ENCODE results near the gene SLC2A4. TPM values are rescaled to one million over a fixed set of nuclear protein-coding genes. Genes with fewer than 3 reads are reported as not detected.

SLC2A4 gene
- total and polyA plus RNA-seq, 2 of the 4 experiments (the other 2 are of a cell fraction) = 0.07 TPM; not detected in 1

DNA sequence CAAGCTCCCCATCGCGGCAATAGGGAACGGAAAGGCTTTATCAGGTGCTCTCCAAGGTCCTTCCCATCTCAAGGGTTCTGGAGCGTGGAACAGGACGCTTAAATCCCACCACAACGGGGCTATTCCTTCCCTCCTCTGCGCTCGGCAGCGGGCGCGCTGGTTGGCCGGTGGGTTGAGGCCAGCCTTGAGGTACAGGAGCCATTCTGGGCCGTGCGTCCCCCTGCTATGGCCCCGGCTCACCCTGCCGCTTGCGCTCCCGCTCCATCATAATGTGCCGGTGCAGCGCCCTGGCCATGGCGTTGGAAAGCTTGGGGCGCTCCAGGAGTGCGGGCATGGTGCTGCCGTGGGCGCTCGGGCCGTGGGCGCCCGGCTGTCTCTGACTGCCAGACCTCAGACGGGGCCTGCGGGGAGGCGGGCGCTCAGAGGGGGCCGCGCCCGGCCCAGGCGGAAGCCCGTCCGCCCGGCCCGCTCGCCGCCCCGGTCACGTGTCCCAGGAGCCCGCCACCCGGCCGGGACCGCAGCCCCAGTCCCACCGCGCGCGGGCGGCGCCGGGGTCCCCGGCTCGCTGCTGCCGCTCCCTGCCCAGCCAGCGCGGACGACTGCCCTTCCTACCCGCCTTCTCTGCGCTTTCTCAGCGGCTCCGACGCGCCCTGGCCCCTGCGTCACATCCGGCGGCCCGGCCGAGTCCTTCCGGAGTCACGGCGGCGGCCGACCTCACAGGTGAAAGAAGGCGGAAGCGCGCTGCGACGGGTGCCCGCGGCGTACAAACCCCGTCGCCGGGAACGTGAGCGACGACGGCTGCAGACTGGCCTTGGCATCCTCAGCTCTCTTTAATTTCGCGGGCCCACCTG lies 33.4 kb downstream of the SLC2A4 start, which contains the start of gene GPS2:
Gene GPS2, minus strand, starts transcription at position 642 of the 851 bp plus-strand sequence. Its CDS starts 308 bp downstream, at position 334.
- Histone ChIP-seq H2BK20ac (ENCODE audit: low read depth, low read length) (no peak within 1 kb of the TSS), H4K91ac (ENCODE audit: insufficient read depth, low read depth, low read length) (peak within 1 kb of the TSS; percentile 55; the same call in 1 of the 2 replicates), H4K5ac (ENCODE audit: low read depth, low read length) (peak within 1 kb of the TSS; percentile 97), H2AK9ac (replicated peaks; ENCODE audit: low read depth, low read length, poor library complexity) (peak within 1 kb of the TSS; percentile 89), H3K36me3 (ENCODE audit: control insufficient read depth, insufficient read depth, low read length) (peaks cover 56% of the 10 kb centered on the region), H3K23ac (ENCODE audit: low read depth, low read length) (peak within 1 kb of the TSS; percentile 68), H3K56ac (ENCODE audit: extremely low read depth, insufficient read depth, low read length) (peak within 1 kb of the TSS; percentile 40), H2BK120ac (ENCODE audit: low read depth, low read length) (no peak within 1 kb of the TSS), H3K4ac (ENCODE audit: low read depth, low read length) (peak within 1 kb of the TSS; percentile 57), H3K9me1 (ENCODE audit: insufficient read depth, low read length) (peaks cover 11% of the 10 kb centered on the region; the same call in 1 of the 2 replicates), H3K27ac (ENCODE audit: insufficient read depth, low read length) (peak within 1 kb of the TSS; percentile 84), H2BK5ac (ENCODE audit: low read depth, low read length, poor library complexity, severe bottlenecking) (peak within 1 kb of the TSS; percentile 64), H4K20me1 (ENCODE audit: insufficient read depth, low read length) (peaks cover 47% of the 10 kb centered on the region), H3K4me3 (ENCODE audit: insufficient read depth, low read depth, low read length) (peak within 1 kb of the TSS; percentile 78), H2AFZ (replicated peaks; ENCODE audit: low read length, poor library complexity) (peak within 1 kb of the TSS; percentile 90), H3K14ac (replicated peaks; ENCODE audit: low read depth, low read length) (peak within 1 kb of the TSS; percentile 41; the same call in 1 of the 2 replicates), H3K9me3 (ENCODE audit: control insufficient read depth, insufficient read depth, low read length) (no peaks in the 10 kb centered on the region), H3K18ac (ENCODE audit: low read depth, low read length) (no peak within 1 kb of the TSS), H2AK5ac (ENCODE audit: low read depth, low read length) (peak within 1 kb of the TSS; percentile 48), H2BK15ac (ENCODE audit: low read depth, low read length) (no peak within 1 kb of the TSS), H3K9ac (ENCODE audit: low read depth, low read length) (peak within 1 kb of the TSS; percentile 91), H4K8ac (ENCODE audit: low read depth in 2 of 2, low read length in 2 of 2) (peak within 1 kb of the TSS; percentile 98 to 99), H3K4me1 (ENCODE audit: control insufficient read depth, insufficient read depth, low read length) (peaks cover 7% of the 10 kb centered on the region), H3K79me1 (ENCODE audit: low read depth in 1 of 2, low read length in 2 of 2) (peaks cover 25 to 49% of the 10 kb centered on the region in 2 experiments), H3K27me3 (ENCODE audit: control insufficient read depth, insufficient read depth, low read length) (no peaks in the 10 kb centered on the region), H3K4me2 (ENCODE audit: low read depth, low read length) (peak within 1 kb of the TSS; percentile 97)
- dilution Hi-C loops (cut with HindIII; ENCODE audit: low sequenced_read_pairs, unreplicated experiment) = no loop called here
- ATAC-seq (ENCODE audit: low read depth) (peak; percentile 85), DNase-seq (peak; percentile 71)
- TF ChIP-seq, protein P1, sequence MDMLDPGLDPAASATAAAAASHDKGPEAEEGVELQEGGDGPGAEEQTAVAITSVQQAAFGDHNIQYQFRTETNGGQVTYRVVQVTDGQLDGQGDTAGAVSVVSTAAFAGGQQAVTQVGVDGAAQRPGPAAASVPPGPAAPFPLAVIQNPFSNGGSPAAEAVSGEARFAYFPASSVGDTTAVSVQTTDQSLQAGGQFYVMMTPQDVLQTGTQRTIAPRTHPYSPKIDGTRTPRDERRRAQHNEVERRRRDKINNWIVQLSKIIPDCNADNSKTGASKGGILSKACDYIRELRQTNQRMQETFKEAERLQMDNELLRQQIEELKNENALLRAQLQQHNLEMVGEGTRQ (IDR thresholded peaks at IDR 0.05; ENCODE audit: low read depth, low read length) = peak; percentile 74
- no peak for TF ChIP-seq CHD1 (IDR thresholded peaks at IDR 0.05; ENCODE audit: low read depth, low read length)
- no peak for TF ChIP-seq CEBPB (IDR thresholded peaks at IDR 0.05; ENCODE audit: low read depth, low read length)
- TF ChIP-seq NFE2L2 (IDR thresholded peaks at IDR 0.05; ENCODE audit: low read depth, low read length) = no peak
- TF ChIP-seq SMC3 (IDR thresholded peaks at IDR 0.05; ENCODE audit: low read depth, low read length) = no peak
- peak; percentile 61; the same call in 1 of the 2 replicates for TF ChIP-seq MAZ (IDR thresholded peaks at IDR 0.05; ENCODE audit: borderline replicate concordance, low read depth, low read length)
- TF ChIP-seq MAFK (IDR thresholded peaks at IDR 0.05; ENCODE audit: low read depth, low read length) = no peak
- TF ChIP-seq, protein P2, sequence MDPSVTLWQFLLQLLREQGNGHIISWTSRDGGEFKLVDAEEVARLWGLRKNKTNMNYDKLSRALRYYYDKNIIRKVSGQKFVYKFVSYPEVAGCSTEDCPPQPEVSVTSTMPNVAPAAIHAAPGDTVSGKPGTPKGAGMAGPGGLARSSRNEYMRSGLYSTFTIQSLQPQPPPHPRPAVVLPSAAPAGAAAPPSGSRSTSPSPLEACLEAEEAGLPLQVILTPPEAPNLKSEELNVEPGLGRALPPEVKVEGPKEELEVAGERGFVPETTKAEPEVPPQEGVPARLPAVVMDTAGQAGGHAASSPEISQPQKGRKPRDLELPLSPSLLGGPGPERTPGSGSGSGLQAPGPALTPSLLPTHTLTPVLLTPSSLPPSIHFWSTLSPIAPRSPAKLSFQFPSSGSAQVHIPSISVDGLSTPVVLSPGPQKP (IDR thresholded peaks at IDR 0.05; ENCODE audit: borderline replicate concordance, low read depth, low read length) = no peak
- TF ChIP-seq MXI1 (IDR thresholded peaks at IDR 0.05; ENCODE audit: borderline replicate concordance, low read depth, low read length) = peak; percentile 93
- TF ChIP-seq POLR2A (IDR thresholded peaks at IDR 0.05; ENCODE audit: low read depth, low read length) = peak; percentile 89
- intact Hi-C loops (cut with micrococcal nuclease) = no loop called here
- in situ Hi-C loops (cut with MboI; ENCODE audit: low sequenced_read_pairs) = no loop called here
- WGBS, 2 experiments (ENCODE audit: extremely low coverage in 2 of 2, insufficient read length in 1 of 2) = 1% methylated on average over 42 of the region's 95 CpGs; no CpG with 5 or more reads in 1 of the 2 experiments
- CTCF ChIA-PET = no interaction called here
- no TSS peak for BruUV-seq (replicated peaks)
- POLR2A ChIA-PET (ENCODE audit: unreplicated experiment) = interaction anchor here (0.5 kb wide), 1 partner anchor 247 kb away, joined by 3 read pairs; no protein-coding TSS in a partner anchor

Measured in IMR-90 (cell line).